CD1c-positive myeloid dendritic cell (primary cell): ENCODE data around the gene NCS1.
"Not testable (repeated sequence)": the region's sequence is repeated elsewhere in the genome, so short reads cannot be mapped to it uniquely, and the experiment has no call there.

Experiments
- DNase-seq: peaks from one replicate; pipeline ENCODE4 v3.0.0-alpha.2; 2016; ENCODE audit errors: extremely low spot score

The NCS1 gene

DNA sequence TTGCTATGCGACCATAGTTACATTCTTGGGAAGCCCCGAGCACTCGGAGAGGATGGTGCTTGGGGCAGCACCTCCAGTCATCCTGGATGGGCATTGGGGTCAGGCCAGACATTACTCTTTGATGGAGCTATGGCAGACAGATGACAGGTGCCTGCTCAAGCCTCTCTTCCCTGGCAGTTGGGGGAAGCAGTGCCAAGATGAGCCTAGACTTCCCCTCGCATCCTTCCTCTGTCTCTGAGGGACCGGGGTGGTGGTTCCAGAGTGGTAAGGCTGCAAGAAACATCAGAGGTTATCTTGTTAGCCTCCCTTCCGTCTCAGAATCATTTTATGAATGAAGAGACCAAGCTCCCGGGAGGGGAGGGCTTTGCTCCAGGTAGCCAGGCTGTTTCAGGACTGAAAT, 90.6 kb downstream of the NCS1 start:
- DNase-seq, result no peak

DNA sequence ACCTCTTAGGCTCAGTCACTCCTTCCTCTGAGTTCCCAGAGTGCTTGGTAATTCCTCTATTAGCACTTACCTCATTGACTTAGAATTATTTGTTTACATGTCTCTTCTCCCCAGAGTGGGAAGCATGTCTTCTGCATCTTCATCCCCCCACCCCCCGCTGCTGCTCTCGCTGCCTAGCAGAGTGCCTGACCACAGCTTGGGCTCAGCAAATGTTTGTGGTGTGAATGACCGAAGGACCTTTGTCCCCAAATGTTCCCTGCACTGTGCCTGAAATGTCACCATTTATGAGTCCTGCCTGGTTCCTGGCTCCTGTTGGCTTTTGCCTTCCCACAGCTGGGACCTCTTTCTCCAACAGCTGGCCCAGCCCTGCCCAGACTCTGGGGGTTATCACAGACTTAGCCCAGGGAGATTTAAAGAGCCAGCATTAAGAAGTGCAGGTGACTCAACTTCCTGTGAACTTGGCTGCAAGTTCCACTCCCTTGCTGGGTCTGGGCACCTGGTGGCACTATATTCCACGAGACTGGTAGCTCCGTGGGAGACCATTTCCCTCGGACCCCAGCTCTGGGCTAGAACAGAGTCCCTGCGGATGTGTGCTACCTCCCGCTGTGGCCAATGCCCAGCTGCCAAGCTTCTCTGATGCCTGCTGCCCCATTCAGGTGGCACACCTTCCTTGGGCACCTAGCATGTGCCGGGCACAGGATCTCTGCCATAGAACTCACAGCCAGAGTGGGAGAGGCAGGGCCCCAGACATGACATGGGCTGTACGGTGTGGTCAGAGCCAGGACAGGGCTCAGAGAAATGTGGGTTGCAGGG, 91.6 kb downstream of the NCS1 start:
- no peak for DNase-seq

DNA sequence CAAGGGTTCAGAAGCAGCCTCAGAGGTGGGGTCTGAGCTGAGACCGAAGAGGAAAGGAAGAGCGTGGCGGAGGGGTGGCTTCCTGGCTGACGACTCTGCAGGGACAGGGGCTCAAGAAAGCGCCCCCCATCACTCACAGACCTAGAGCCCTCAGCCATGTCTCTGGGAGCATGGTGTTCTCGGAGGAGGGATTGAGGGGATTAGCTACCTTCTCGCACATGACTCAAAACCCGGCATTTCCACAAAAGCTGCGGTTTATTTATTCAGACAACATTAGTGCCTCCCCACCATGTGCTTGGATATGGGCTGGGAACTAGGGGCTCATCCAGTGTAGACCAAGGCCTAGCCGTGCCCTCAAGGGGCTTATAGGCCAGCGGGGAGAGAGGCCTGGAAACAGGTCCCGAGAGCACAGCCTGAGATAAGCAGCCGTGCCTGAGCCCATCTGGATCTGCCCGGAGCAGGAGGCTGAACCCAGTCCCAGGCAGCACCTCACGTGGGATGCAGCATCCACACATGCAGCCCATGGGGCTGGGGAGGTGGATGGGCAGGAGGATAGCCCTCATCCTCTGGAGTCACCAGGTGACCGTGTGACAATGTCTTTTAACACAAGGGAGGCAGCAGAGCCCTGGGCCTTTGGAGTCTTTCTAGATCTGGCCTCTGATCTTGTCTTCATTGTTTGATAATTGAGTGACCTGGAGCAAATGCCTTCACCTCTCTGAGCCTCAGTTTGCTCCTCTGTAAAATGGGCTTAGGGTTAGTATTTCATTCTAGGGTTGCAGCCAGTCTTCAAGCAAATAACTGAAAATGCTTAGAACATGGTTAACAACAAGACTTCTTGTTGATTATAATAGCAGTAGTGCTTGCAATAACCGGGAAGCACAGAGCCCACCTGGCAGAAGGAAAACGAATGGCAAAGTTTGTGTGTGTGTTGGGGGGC, 92.5 kb downstream of the NCS1 start:
- no peak for DNase-seq

DNA sequence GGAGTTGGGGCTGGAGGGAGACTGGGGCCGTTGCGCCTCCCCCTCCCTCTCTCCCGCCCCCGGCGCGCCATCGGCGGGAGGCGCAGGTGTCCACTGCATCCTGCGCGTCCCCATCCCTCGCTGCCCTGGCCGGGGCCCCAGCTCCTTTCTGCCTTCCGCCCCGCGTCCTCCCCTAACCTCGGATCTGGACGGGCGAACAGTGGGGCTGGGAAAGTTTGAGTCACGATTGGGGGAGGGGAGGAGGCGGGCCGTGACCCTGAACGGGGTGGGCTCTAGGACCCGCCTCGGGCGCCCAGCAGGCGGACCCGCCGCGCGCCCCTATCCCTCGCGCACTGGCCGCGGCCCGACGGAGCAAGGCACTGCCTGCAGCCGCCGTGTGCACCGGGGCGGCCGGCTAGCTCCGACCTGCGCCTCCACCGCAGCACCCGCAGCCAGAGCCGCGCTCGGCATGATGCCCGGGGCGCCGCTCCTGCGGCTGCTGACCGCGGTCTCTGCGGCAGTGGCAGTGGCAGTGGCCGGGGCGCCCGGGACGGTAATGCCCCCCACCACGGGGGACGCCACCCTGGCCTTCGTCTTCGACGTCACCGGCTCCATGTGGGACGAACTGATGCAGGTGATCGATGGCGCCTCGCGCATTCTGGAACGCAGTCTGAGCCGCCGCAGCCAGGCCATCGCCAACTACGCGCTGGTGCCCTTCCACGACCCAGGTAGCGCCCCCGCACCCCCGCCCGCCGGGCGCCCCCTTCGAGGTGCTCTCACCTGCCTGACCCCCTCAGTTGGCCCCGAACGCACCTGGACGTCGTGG, 93.4 kb downstream of the NCS1 start, which contains the start of gene HMCN2:
Gene HMCN2 (plus strand): TSS at position 330 of the 805 bp plus-strand sequence. CDS start 119 bp downstream, at position 449.
- DNase-seq, result no peak

DNA sequence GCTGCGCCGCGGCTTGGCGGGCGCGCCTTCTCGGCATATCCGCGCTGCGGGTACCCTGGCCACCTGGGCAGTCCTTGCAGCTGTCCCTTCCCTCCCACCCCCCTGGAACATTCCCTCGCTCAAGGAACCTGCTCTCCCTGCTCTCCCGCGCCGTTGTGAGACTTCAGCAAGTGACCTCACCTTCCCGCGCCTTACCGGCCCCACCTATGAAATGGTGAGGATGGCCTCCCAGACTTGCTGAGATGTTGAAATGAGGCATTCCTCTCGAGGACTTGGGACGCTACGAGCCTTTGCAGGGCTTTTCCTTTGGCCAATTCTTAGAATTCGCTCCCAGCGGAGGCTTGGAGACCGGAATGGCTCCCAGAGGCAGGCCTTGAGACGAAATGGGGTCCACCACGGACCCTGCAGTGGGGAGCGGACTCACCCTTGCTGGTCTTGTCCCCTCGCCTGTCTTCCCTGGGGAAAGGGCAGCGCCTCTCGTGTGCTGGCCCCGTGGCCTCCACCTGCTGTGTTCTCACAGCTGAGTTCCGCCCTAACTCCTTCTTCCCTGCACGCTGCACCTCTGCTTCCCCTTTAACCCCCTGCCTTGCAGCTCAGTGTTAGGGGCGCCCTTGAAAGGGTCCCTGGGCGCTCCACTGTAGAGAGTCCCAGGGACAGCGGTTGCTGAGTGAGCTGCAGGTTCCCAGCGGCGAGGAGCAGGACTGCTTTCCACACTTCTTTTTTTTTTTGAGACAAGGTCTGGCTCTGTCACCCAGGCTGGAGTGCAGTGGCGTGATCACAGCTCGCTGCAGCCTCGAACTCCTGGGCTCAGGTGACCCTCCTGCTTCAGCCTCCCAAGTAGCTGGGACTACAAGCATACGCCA, 94.3 kb downstream of the NCS1 start:
- DNase-seq, result no peak

DNA sequence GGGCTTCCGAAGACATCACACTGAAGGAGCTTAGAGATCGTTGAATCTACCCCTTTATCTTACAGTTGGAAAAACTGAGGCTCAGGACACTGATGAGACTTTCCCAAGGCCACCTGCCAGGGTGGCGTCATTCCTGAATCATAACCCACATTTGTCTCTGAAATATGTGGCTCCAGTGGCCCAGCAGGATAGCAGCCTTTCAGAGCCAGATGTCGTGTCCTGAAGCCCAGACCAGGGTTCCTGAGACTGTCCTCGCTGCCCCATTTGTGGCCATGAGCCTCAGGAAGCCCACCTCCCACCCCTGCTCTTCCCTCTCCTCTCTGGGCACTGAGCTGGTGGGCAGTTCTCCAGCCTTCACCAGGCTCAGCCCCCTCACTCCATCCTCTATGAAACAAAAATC, 95.7 kb downstream of the NCS1 start:
- DNase-seq, result no peak

DNA sequence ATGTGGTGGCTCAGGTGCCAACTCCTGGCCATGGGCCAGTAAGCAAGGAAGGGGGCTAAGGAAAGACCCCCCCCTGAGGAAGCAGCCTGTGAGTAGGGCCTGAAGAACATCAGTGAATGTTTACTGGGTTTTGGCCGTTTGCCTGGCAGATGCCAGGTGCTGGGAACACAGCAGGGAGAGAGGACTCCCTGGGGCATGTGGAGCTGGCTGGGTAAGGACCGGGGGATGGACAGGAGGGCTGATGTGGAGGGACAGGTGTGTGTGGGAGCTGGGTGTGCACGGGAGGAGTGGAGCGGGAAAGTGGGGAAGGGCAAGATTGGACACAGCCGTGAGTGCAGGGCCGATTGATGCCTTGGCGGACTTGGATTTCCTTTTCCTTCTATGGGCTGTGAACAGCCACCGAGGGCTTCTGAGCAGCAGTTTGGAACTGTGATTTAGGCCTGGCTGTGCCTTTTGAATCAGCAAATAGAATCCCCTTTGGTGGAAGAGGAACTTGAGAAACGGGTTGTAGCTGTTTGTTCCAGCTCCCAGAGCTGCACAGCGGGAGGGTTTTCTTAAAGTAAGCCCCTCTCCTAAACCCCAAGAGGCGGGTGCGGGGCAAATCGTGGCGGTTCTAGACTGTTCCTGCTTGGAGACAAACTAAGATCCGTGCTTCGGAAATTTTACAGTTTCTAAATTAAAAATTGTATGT, 96.5 kb downstream of the NCS1 start:
- peak; percentile 54 for DNase-seq

DNA sequence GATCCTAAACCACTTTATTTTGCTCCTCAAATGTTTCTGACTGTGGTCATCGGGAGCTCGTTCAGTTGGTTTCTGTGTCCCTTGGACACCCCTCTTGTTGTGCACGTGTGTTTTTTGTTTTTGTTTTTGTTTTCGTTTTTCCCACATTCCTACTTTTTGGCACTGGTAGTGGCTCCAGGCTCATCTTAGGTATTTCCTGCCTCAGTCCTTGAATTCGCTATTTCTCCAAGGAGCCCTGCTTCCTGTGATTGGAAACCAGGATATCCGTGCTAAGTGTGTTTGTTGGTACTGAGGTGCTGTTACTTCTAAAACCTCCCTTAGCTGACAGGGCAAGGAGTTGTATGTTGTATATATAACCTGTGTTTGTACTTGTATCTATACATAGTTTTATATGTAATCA, 99.3 kb downstream of the NCS1 start:
- no peak for DNase-seq

DNA sequence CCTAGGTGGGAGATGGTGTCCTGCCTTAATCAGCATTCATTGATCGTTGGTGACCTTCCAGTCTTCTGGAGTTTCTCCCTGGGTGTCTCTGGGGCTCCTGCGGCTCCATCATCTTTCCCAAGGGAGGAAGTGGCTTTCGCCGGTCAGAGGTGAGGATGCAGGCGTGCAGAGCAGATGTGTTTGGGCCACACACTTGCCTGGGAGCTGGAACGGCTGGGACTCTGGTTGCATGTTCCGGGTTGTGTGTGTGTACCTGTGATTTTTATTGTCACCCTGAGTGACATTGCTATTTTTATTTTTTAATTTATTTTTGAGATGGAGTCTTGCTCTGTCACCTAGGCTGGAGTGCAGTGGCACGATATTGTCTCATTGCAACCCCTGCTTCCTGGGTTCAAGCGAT, 103.0 kb downstream of the NCS1 start:
- DNase-seq, result no peak

DNA sequence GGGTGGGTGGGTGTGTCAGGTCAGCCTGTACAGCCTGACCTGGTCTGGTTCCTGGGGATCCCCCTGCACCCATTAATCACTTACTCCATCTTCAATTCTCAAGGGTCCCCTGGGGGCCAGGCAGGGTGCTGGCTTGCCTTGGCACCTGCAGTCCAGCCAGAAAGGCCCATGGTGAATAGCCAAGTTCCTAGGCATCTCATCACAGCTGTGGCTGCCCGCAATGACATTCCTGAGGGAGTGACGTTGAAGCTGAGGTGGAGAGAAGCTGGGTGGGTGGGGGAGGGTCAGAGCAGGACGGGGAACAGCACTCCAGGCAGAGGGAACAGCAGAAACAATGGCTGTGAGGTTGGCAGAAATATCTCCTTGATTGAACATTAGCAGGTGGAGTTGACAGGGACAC, 103.9 kb downstream of the NCS1 start:
- no peak for DNase-seq

DNA sequence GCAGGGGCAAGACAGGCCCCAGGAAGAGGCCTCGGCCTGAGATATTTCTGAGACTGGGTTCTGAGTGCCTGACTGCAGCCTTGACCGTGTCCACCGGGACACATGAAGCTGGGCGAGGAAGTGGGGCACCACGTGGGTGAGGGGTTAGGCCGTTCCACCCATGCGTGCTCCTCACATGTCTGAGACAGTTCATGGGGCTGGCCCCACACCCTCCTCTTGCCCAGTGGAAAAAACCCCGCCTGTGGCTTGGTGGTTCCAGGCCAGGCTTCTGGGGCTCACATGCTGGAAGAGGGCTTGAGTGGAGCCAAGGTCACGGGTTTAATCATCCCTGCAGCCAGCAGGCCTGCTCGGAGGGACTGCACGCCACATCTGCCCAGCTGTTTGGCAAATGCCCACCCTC, 104.8 kb downstream of the NCS1 start:
- DNase-seq, result no peak

DNA sequence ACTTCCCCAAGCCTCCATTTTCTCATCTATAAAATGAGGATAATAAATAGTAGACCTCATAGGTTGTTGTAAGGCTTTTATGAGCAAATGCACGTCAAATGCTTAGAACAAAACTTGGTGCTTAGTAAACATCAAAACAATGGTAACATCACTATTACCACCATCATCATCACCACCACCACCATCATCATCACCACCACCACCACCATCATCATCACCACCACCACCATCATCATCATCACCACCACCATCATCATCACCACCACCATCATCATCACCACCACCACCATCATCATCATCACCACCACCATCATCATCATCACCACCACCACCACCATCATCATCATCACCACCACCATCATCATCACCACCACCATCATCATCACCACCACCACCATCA, 105.3 kb downstream of the NCS1 start:
- DNase-seq, result not testable (repeated sequence)

DNA sequence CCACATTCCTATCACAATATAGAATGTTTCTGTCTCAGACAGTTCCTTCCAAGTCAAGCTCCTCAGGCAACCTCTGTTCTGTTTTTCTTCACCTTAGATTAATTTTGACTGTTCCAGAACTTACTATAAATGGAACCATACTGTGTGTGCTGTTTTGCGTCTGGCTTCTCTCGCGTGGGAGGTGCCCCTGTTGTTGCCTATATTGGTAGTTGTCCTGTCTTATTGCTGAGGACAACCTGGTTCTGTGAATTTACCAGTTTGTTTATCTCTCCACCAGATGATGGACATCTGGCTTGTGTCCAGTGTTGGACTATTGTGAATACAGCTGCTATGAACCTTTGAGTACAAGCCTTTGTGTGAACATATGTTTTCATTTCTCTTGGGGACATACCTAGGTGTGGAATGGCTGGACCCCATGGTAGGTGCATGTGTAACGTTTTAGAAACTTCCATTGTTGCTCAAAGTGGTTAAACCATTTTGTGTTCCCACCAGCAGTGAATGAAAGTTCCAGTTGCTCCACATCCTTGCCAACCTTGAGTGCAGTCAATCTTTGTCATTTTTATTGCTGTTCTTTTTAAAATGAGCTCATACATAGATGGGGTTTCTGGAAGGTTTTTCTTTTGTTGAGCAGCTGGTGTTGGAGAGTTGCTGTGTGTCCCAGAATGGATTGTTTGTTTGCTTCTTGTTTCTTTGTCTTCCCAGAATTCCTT, 111.5 kb downstream of the NCS1 start:
- DNase-seq, result no peak

DNA sequence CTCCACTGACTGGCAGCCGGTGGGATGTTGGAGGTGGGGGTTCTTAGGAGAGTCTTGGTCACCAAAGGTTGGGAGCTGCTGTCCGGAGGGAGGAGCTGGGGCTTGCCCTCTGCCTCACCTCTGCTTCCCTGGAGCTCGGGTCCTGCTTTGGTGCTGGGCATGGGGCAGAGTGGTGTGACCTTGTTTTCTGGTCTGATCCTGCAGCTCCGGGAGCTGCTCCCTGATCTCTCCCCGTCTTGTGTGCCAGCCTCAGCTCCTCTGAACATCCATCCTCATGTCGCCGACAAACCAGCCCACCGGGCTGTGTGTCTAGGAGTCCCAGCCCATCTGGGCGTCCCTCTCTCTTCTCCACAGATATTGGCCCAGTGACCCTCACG, 112.0 kb downstream of the NCS1 start:
- DNase-seq, result no peak

DNA sequence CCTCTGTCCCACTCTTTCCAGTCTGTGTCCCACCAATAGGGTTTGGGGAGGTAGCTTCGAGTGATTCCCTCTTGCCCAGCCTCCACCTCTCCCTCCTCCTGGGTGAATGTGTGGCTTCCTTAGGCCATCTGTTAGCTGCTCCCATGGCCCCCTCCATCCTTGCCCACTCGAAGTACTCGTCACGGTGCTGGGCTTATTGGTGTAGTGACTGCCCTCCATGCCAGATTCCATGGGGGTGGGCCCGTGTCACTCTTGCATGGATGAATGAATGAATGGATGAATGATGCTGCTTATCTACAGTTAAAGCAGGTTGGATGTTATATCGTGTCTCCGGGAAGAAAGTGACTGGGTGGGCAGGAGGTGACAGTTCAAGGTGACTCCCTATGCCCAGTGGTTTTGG, 112.5 kb downstream of the NCS1 start:
- DNase-seq, result no peak

DNA sequence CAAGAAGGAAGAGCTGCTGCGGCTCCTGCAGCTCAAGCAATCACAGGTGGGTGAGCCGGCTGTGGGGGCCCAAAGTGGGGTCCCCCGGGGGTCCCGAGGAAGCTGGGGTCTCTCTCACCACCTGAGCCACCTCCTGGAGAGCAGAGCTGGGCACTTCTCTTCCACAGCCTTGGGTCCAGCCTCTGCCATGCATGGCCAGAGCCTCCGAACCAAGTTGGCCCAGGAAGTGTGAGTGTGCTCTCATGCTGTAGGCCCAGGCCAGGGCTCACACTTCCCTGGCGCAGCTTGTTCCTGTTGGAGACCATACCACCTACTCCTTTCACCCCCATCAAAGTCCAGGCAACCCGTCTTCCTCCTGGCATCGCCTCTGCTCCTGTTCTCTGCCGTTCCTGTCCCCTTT, 113.1 kb downstream of the NCS1 start:
- no peak for DNase-seq

DNA sequence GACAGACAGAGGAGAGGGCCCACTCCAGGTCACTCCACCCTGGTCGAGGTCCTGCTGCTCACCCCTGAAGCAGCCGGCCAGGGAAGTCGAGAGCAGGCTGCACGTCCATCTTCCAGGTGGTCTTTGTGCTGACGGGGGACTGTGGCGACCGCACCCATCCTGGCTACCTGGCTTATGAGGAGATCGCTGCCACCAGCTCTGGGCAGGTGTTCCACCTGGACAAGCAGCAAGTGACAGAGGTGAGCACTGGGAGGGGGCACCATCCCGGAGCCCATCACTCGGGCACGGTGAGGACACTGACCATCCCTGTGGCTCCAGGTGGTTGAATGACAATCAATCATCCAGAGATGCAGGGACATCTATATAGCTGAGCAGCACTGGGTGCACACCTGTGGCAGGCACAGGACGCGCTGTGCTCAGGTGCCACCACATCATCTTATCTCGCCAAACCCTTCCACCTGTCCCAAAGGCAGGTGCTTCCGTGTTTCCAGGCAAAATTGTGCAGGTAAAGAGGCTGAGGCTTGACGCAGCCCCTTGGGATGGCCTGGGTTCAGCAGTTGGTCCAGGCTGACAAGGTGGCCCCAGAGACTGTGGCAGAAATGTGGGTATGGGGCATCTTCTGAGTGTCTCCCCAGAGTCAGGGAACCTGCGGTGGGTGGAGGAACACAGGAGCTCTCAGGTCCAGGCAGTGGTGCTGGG, 114.0 kb downstream of the NCS1 start:
- no peak for DNase-seq
